Peyer's patch (tissue), 4 donors: Measurements from ENCODE around the gene HTRA3.

Experiments
- CTCF ChIP-seq, 6 experiments: fragments of 450-650 bp in 4 of 6; fragments of 200-600 bp in 2 of 6; sonication (generic) in 1 of 6; IDR thresholded peaks; one replicate each; pipeline ENCODE4 v1.5.1; 2017 to 2019; ENCODE audit warnings: antibody characterized with exemption in 6 of 6, mild to moderate bottlenecking in 3 of 6, moderate library complexity in 1 of 6
- POLR2A ChIP-seq, 2 donors: fragments of 450-650 bp; IDR thresholded peaks; one replicate each; pipeline ENCODE4 v1.5.1; 2017; ENCODE audit warnings: antibody characterized with exemption in 2 of 2, mild to moderate bottlenecking in 2 of 2, moderate library complexity in 2 of 2

- TF ChIP-seq POLR2A (IDR thresholded peaks at IDR 0.05) (no peak), CTCF (IDR thresholded peaks at IDR 0.05) (no peak)
Measured at GRCh38 chr4:8236106-8236919, 33.2 kb upstream of the HTRA3 start.
